NB4 (cell line): ENCODE results near the gene IGSF23.

Experiments
- MYC ChIP-seq: IDR thresholded peaks from 2 replicates; pipeline ENCODE4 v1.6.1; 2011; ENCODE audit warnings: low read depth, low read length
- POLR2A ChIP-seq: IDR thresholded peaks from 2 replicates; pipeline ENCODE4 v1.6.1; 2011; ENCODE audit warnings: mild to moderate bottlenecking; ENCODE audit not compliant: insufficient read length; ENCODE audit errors: extremely low read depth
- TF ChIP-seq, protein P1 (sequence below): IDR thresholded peaks from one replicate; pipeline ENCODE4 v1.5.1; 2012; ENCODE audit warnings: low read depth, low read length
- TF ChIP-seq, protein P2 (sequence below): IDR thresholded peaks from 2 replicates; pipeline ENCODE4 v1.6.1; 2011; ENCODE audit warnings: low read depth, low read length

DNA sequence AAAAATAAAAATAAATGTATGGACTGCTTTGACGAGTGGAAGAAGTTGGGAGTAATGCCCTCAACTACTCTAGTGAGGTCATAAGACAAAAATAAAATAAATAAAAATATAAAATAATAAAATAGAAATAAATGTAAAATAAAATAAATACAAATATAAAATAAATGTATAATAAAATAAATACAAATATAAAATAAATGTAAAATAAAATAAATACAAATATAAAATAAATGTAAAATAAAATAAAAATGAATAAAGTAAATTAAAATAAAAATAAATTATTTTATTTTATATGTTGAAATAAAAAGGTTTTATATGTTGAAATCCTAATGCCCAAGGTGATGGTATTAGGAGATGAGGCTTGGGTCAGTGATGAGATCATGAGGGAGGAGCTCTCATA is 20.1 kb upstream of the IGSF23 start:
- TF ChIP-seq POLR2A (no peak), MYC (no peak)
- TF ChIP-seq, protein P1, sequence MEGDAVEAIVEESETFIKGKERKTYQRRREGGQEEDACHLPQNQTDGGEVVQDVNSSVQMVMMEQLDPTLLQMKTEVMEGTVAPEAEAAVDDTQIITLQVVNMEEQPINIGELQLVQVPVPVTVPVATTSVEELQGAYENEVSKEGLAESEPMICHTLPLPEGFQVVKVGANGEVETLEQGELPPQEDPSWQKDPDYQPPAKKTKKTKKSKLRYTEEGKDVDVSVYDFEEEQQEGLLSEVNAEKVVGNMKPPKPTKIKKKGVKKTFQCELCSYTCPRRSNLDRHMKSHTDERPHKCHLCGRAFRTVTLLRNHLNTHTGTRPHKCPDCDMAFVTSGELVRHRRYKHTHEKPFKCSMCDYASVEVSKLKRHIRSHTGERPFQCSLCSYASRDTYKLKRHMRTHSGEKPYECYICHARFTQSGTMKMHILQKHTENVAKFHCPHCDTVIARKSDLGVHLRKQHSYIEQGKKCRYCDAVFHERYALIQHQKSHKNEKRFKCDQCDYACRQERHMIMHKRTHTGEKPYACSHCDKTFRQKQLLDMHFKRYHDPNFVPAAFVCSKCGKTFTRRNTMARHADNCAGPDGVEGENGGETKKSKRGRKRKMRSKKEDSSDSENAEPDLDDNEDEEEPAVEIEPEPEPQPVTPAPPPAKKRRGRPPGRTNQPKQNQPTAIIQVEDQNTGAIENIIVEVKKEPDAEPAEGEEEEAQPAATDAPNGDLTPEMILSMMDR, result no peak
- TF ChIP-seq, protein P2, sequence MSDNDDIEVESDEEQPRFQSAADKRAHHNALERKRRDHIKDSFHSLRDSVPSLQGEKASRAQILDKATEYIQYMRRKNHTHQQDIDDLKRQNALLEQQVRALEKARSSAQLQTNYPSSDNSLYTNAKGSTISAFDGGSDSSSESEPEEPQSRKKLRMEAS, result no peak
